ENCODE data around the gene CRYAA.

CRYAA gene

GRCh38 chr21:43206231-43207042, 37.6 kb downstream of the CRYAA start:
- Histone ChIP-seq H3K4me1 (ENCODE audit: control insufficient read depth, insufficient read depth, low read length) (no peaks in the 10 kb centered on the region), H3K27me3 (ENCODE audit: control insufficient read depth, insufficient read depth, low read length) (no peaks in the 10 kb centered on the region), H3K4me3 (ENCODE audit: low read depth, low read length) (no peak overlapping the region), H3K36me3 (ENCODE audit: control insufficient read depth, insufficient read depth, low read length) (no peaks in the 10 kb centered on the region), H3K9ac (ENCODE audit: low read depth, low read length) (no peak overlapping the region), H3K27ac (ENCODE audit: low read depth, low read length) (no peak overlapping the region), H3K9me3 (ENCODE audit: control insufficient read depth, insufficient read depth, low read length) (0 out of 2 replicates have a peak, but pooled peaks cover under 1% of the 10 kb centered on the region)

GRCh38 chr21:43207043-43207315, 38.2 kb downstream of the CRYAA start:
- no peaks in the 10 kb centered on the region for H3K27me3 ChIP-seq (ENCODE audit: control insufficient read depth, insufficient read depth, low read length)
- no peaks in the 10 kb centered on the region for H3K9me3 ChIP-seq (ENCODE audit: control insufficient read depth, insufficient read depth, low read length)
- H3K4me3 ChIP-seq (ENCODE audit: low read depth, low read length) = no peak overlapping the region
- no peak overlapping the region for H3K9ac ChIP-seq (ENCODE audit: low read depth, low read length)
- H3K27ac ChIP-seq (ENCODE audit: low read depth, low read length) = no peak overlapping the region
- no peaks in the 10 kb centered on the region for H3K4me1 ChIP-seq (ENCODE audit: control insufficient read depth, insufficient read depth, low read length)
- H3K36me3 ChIP-seq (ENCODE audit: control insufficient read depth, insufficient read depth, low read length) = no peaks in the 10 kb centered on the region

- H3K27me3 ChIP-seq (ENCODE audit: control insufficient read depth, insufficient read depth, low read length) = no peaks in the 10 kb centered on the region
- H3K9me3 ChIP-seq (ENCODE audit: control insufficient read depth, insufficient read depth, low read length) = no peaks in the 10 kb centered on the region
- no peak overlapping the region for H3K27ac ChIP-seq (ENCODE audit: low read depth, low read length)
- no peaks in the 10 kb centered on the region for H3K36me3 ChIP-seq (ENCODE audit: control insufficient read depth, insufficient read depth, low read length)
- H3K4me1 ChIP-seq (ENCODE audit: control insufficient read depth, insufficient read depth, low read length) = no peaks in the 10 kb centered on the region
- H3K4me3 ChIP-seq (ENCODE audit: low read depth, low read length) = no peak overlapping the region
- no peak overlapping the region for H3K9ac ChIP-seq (ENCODE audit: low read depth, low read length)
Measured at GRCh38 chr21:43207868-43208267, 39.1 kb downstream of the CRYAA start.

GRCh38 chr21:43208561-43209332, 39.9 kb downstream of the CRYAA start:
- Histone ChIP-seq H3K9ac (ENCODE audit: low read depth, low read length) (no peak overlapping the region), H3K27ac (ENCODE audit: low read depth, low read length) (no peak overlapping the region), H3K27me3 (ENCODE audit: control insufficient read depth, insufficient read depth, low read length) (no peaks in the 10 kb centered on the region), H3K4me3 (ENCODE audit: low read depth, low read length) (no peak overlapping the region), H3K36me3 (ENCODE audit: control insufficient read depth, insufficient read depth, low read length) (no peaks in the 10 kb centered on the region), H3K4me1 (ENCODE audit: control insufficient read depth, insufficient read depth, low read length) (no peaks in the 10 kb centered on the region), H3K9me3 (ENCODE audit: control insufficient read depth, insufficient read depth, low read length) (no peaks in the 10 kb centered on the region)

- no peak overlapping the region for H3K9ac ChIP-seq (ENCODE audit: low read depth, low read length)
- no peaks in the 10 kb centered on the region for H3K27me3 ChIP-seq (ENCODE audit: control insufficient read depth, insufficient read depth, low read length)
- no peak overlapping the region for H3K4me3 ChIP-seq (ENCODE audit: low read depth, low read length)
- H3K9me3 ChIP-seq (ENCODE audit: control insufficient read depth, insufficient read depth, low read length) = no peaks in the 10 kb centered on the region
- H3K4me1 ChIP-seq (ENCODE audit: control insufficient read depth, insufficient read depth, low read length) = no peaks in the 10 kb centered on the region
- no peaks in the 10 kb centered on the region for H3K36me3 ChIP-seq (ENCODE audit: control insufficient read depth, insufficient read depth, low read length)
- no peak overlapping the region for H3K27ac ChIP-seq (ENCODE audit: low read depth, low read length)
Measured at GRCh38 chr21:43209575-43210453, 41.0 kb downstream of the CRYAA start.

- no peak overlapping the region for H3K4me3 ChIP-seq (ENCODE audit: low read depth, low read length)
- no peaks in the 10 kb centered on the region for H3K9me3 ChIP-seq (ENCODE audit: control insufficient read depth, insufficient read depth, low read length)
- no peaks in the 10 kb centered on the region for H3K36me3 ChIP-seq (ENCODE audit: control insufficient read depth, insufficient read depth, low read length)
- H3K4me1 ChIP-seq (ENCODE audit: control insufficient read depth, insufficient read depth, low read length) = no peaks in the 10 kb centered on the region
- H3K9ac ChIP-seq (ENCODE audit: low read depth, low read length) = no peak overlapping the region
- no peak overlapping the region for H3K27ac ChIP-seq (ENCODE audit: low read depth, low read length)
- H3K27me3 ChIP-seq (ENCODE audit: control insufficient read depth, insufficient read depth, low read length) = no peaks in the 10 kb centered on the region
Measured at GRCh38 chr21:43210454-43211071, 41.8 kb downstream of the CRYAA start.

GRCh38 chr21:43211072-43211759, 42.4 kb downstream of the CRYAA start:
- H3K27me3 ChIP-seq (ENCODE audit: control insufficient read depth, insufficient read depth, low read length) = no peaks in the 10 kb centered on the region
- H3K36me3 ChIP-seq (ENCODE audit: control insufficient read depth, insufficient read depth, low read length) = no peaks in the 10 kb centered on the region
- H3K4me3 ChIP-seq (ENCODE audit: low read depth, low read length) = no peak overlapping the region
- no peaks in the 10 kb centered on the region for H3K4me1 ChIP-seq (ENCODE audit: control insufficient read depth, insufficient read depth, low read length)
- H3K9ac ChIP-seq (ENCODE audit: low read depth, low read length) = no peak overlapping the region
- no peak overlapping the region for H3K27ac ChIP-seq (ENCODE audit: low read depth, low read length)
- H3K9me3 ChIP-seq (ENCODE audit: control insufficient read depth, insufficient read depth, low read length) = no peaks in the 10 kb centered on the region

- Histone ChIP-seq H3K9ac (ENCODE audit: low read depth, low read length) (no peak overlapping the region), H3K4me1 (ENCODE audit: control insufficient read depth, insufficient read depth, low read length) (no peaks in the 10 kb centered on the region), H3K36me3 (ENCODE audit: control insufficient read depth, insufficient read depth, low read length) (no peaks in the 10 kb centered on the region)
Measured at GRCh38 chr21:43211760-43212115, 42.9 kb downstream of the CRYAA start.

More at GRCh38 chr21:43211760-43212115, 42.9 kb downstream of the CRYAA start:
- H3K27me3 ChIP-seq (ENCODE audit: control insufficient read depth, insufficient read depth, low read length) = no peaks in the 10 kb centered on the region
- H3K9me3 ChIP-seq (ENCODE audit: control insufficient read depth, insufficient read depth, low read length) = no peaks in the 10 kb centered on the region
- no peak overlapping the region for H3K27ac ChIP-seq (ENCODE audit: low read depth, low read length)
- no peak overlapping the region for H3K4me3 ChIP-seq (ENCODE audit: low read depth, low read length)
